ENCODE results near the gene RDH13.
"Not testable (repeated sequence)": the region's sequence is repeated elsewhere in the genome, so short reads cannot be mapped to it uniquely, and the experiment has no call there.

RDH13 gene

GRCh38 chr19:55014714-55015113 is 48.2 kb downstream of the RDH13 start:
- H3K27me3 ChIP-seq (ENCODE audit: control insufficient read depth, insufficient read depth, low read length): no peaks in the 10 kb centered on the region
- no peak overlapping the region for H3K27ac ChIP-seq (ENCODE audit: low read length)
- no CpG with 5 or more reads among the region's 22 CpGs for WGBS (ENCODE audit: insufficient coverage, insufficient read length)
- no peaks in the 10 kb centered on the region for H3K4me1 ChIP-seq (ENCODE audit: control insufficient read depth, insufficient read depth, low read length)
- H3K4me3 ChIP-seq (ENCODE audit: low read length): no peak overlapping the region
- H3K36me3 ChIP-seq (ENCODE audit: control insufficient read depth, insufficient read depth, low read length): no peaks in the 10 kb centered on the region
- H3K9me3 ChIP-seq (ENCODE audit: control insufficient read depth, insufficient read depth, low read length): peaks cover 8% of the 10 kb centered on the region
- no peak for DNase-seq (ENCODE audit: low read depth, low spot score)

- H3K36me3 ChIP-seq (ENCODE audit: control insufficient read depth, insufficient read depth, low read length): no peaks in the 10 kb centered on the region
- no peaks in the 10 kb centered on the region for H3K27me3 ChIP-seq (ENCODE audit: control insufficient read depth, insufficient read depth, low read length)
- no peak overlapping the region for H3K4me3 ChIP-seq (ENCODE audit: low read length)
- no peak overlapping the region for H3K27ac ChIP-seq (ENCODE audit: low read length)
- no peak for DNase-seq (ENCODE audit: low read depth, low spot score)
- H3K9me3 ChIP-seq (ENCODE audit: control insufficient read depth, insufficient read depth, low read length): peaks cover 8% of the 10 kb centered on the region
- H3K4me1 ChIP-seq (ENCODE audit: control insufficient read depth, insufficient read depth, low read length): no peaks in the 10 kb centered on the region
- no CpG with 5 or more reads among the region's 5 CpGs for WGBS (ENCODE audit: insufficient coverage, insufficient read length)
Observed at GRCh38 chr19:55013596-55013995, 49.4 kb downstream of the RDH13 start.

GRCh38 chr19:55012306-55012705 is 50.6 kb downstream of the RDH13 start:
- H3K27ac ChIP-seq (ENCODE audit: low read length): no peak overlapping the region
- no peaks in the 10 kb centered on the region for H3K4me1 ChIP-seq (ENCODE audit: control insufficient read depth, insufficient read depth, low read length)
- H3K36me3 ChIP-seq (ENCODE audit: control insufficient read depth, insufficient read depth, low read length): no peaks in the 10 kb centered on the region
- no CpG with 5 or more reads among the region's 4 CpGs for WGBS (ENCODE audit: insufficient coverage, insufficient read length)
- no peaks in the 10 kb centered on the region for H3K27me3 ChIP-seq (ENCODE audit: control insufficient read depth, insufficient read depth, low read length)
- H3K9me3 ChIP-seq (ENCODE audit: control insufficient read depth, insufficient read depth, low read length): peaks cover 5% of the 10 kb centered on the region
- DNase-seq (ENCODE audit: low read depth, low spot score): no peak
- no peak overlapping the region for H3K4me3 ChIP-seq (ENCODE audit: low read length)

GRCh38 chr19:55010561-55010960 is 52.4 kb downstream of the RDH13 start:
- not testable (repeated sequence) for H3K9me3 ChIP-seq (ENCODE audit: control insufficient read depth, insufficient read depth, low read length); H3K27ac ChIP-seq (ENCODE audit: low read length); H3K27me3 ChIP-seq (ENCODE audit: control insufficient read depth, insufficient read depth, low read length); H3K36me3 ChIP-seq (ENCODE audit: control insufficient read depth, insufficient read depth, low read length); H3K4me3 ChIP-seq (ENCODE audit: low read length); DNase-seq (ENCODE audit: low read depth, low spot score); H3K4me1 ChIP-seq (ENCODE audit: control insufficient read depth, insufficient read depth, low read length)
- no CpG with 5 or more reads among the region's 7 CpGs for WGBS (ENCODE audit: insufficient coverage, insufficient read length)

- WGBS (ENCODE audit: insufficient coverage, insufficient read length): no CpG with 5 or more reads among the region's 7 CpGs
- not testable (repeated sequence) for DNase-seq (ENCODE audit: low read depth, low spot score)
Observed at GRCh38 chr19:55008781-55009180, 54.2 kb downstream of the RDH13 start.

GRCh38 chr19:55008189-55008588 is 54.8 kb downstream of the RDH13 start:
- not testable (repeated sequence) for H3K27ac ChIP-seq (ENCODE audit: low read length); H3K4me1 ChIP-seq (ENCODE audit: control insufficient read depth, insufficient read depth, low read length); H3K9me3 ChIP-seq (ENCODE audit: control insufficient read depth, insufficient read depth, low read length); H3K4me3 ChIP-seq (ENCODE audit: low read length); DNase-seq (ENCODE audit: low read depth, low spot score); H3K36me3 ChIP-seq (ENCODE audit: control insufficient read depth, insufficient read depth, low read length); H3K27me3 ChIP-seq (ENCODE audit: control insufficient read depth, insufficient read depth, low read length)
- WGBS (ENCODE audit: insufficient coverage, insufficient read length): no CpG with 5 or more reads among the region's 5 CpGs

More at GRCh38 chr19:55008781-55009180, 54.2 kb downstream of the RDH13 start:
- not testable (repeated sequence) for H3K4me1 ChIP-seq (ENCODE audit: control insufficient read depth, insufficient read depth, low read length); H3K36me3 ChIP-seq (ENCODE audit: control insufficient read depth, insufficient read depth, low read length); H3K4me3 ChIP-seq (ENCODE audit: low read length); H3K27me3 ChIP-seq (ENCODE audit: control insufficient read depth, insufficient read depth, low read length); H3K27ac ChIP-seq (ENCODE audit: low read length); H3K9me3 ChIP-seq (ENCODE audit: control insufficient read depth, insufficient read depth, low read length)

- WGBS (ENCODE audit: insufficient coverage, insufficient read length): no CpG with 5 or more reads among the region's 3 CpGs
- H3K36me3 ChIP-seq (ENCODE audit: control insufficient read depth, insufficient read depth, low read length); H3K9me3 ChIP-seq (ENCODE audit: control insufficient read depth, insufficient read depth, low read length): not testable (repeated sequence)
Observed at GRCh38 chr19:55007537-55007936, 55.4 kb downstream of the RDH13 start.

GRCh38 chr19:55006795-55007194 is 56.2 kb downstream of the RDH13 start:
- no CpG with 5 or more reads among the region's 11 CpGs for WGBS (ENCODE audit: insufficient coverage, insufficient read length)
- H3K36me3 ChIP-seq (ENCODE audit: control insufficient read depth, insufficient read depth, low read length); H3K4me1 ChIP-seq (ENCODE audit: control insufficient read depth, insufficient read depth, low read length); DNase-seq (ENCODE audit: low read depth, low spot score); H3K4me3 ChIP-seq (ENCODE audit: low read length); H3K27ac ChIP-seq (ENCODE audit: low read length); H3K9me3 ChIP-seq (ENCODE audit: control insufficient read depth, insufficient read depth, low read length); H3K27me3 ChIP-seq (ENCODE audit: control insufficient read depth, insufficient read depth, low read length): not testable (repeated sequence)

More at GRCh38 chr19:55007537-55007936, 55.4 kb downstream of the RDH13 start:
- not testable (repeated sequence) for H3K4me3 ChIP-seq (ENCODE audit: low read length); H3K27ac ChIP-seq (ENCODE audit: low read length); H3K4me1 ChIP-seq (ENCODE audit: control insufficient read depth, insufficient read depth, low read length); DNase-seq (ENCODE audit: low read depth, low spot score); H3K27me3 ChIP-seq (ENCODE audit: control insufficient read depth, insufficient read depth, low read length)

GRCh38 chr19:55005684-55006488 is 57.1 kb downstream of the RDH13 start:
- Histone ChIP-seq H3K27me3 (ENCODE audit: control insufficient read depth, insufficient read depth, low read length) (no peaks in the 10 kb centered on the region), H3K36me3 (ENCODE audit: control insufficient read depth, insufficient read depth, low read length) (no peaks in the 10 kb centered on the region), H3K9me3 (ENCODE audit: control insufficient read depth, insufficient read depth, low read length) (peaks cover 9% of the 10 kb centered on the region), H3K27ac (ENCODE audit: low read length) (no peak overlapping the region), H3K4me1 (ENCODE audit: control insufficient read depth, insufficient read depth, low read length) (no peaks in the 10 kb centered on the region), H3K4me3 (ENCODE audit: low read length) (no peak overlapping the region)
- no CpG with 5 or more reads among the region's 10 CpGs for WGBS (ENCODE audit: insufficient coverage, insufficient read length)
- no peak for DNase-seq (ENCODE audit: low read depth, low spot score)

- H3K27ac ChIP-seq (ENCODE audit: low read length): no peak overlapping the region
- H3K4me1 ChIP-seq (ENCODE audit: control insufficient read depth, insufficient read depth, low read length): no peaks in the 10 kb centered on the region
- no peak for DNase-seq (ENCODE audit: low read depth, low spot score)
- no peaks in the 10 kb centered on the region for H3K27me3 ChIP-seq (ENCODE audit: control insufficient read depth, insufficient read depth, low read length)
- WGBS (ENCODE audit: insufficient coverage, insufficient read length): no CpG with 5 or more reads among the region's 5 CpGs
- H3K4me3 ChIP-seq (ENCODE audit: low read length): no peak overlapping the region
- H3K36me3 ChIP-seq (ENCODE audit: control insufficient read depth, insufficient read depth, low read length): no peaks in the 10 kb centered on the region
- H3K9me3 ChIP-seq (ENCODE audit: control insufficient read depth, insufficient read depth, low read length): peaks cover 6% of the 10 kb centered on the region
Observed at GRCh38 chr19:55000761-55001160, 62.2 kb downstream of the RDH13 start.

- not testable (repeated sequence) for H3K27ac ChIP-seq (ENCODE audit: low read length); DNase-seq (ENCODE audit: low read depth, low spot score); H3K27me3 ChIP-seq (ENCODE audit: control insufficient read depth, insufficient read depth, low read length); H3K9me3 ChIP-seq (ENCODE audit: control insufficient read depth, insufficient read depth, low read length); H3K36me3 ChIP-seq (ENCODE audit: control insufficient read depth, insufficient read depth, low read length); H3K4me1 ChIP-seq (ENCODE audit: control insufficient read depth, insufficient read depth, low read length); H3K4me3 ChIP-seq (ENCODE audit: low read length)
- WGBS (ENCODE audit: insufficient coverage, insufficient read length): no CpG with 5 or more reads among the region's 23 CpGs
Observed at GRCh38 chr19:54998751-54999239, 64.2 kb downstream of the RDH13 start.

Data from iPS DF 6.9 (cell line).